Activated naive CD4-positive, alpha-beta T cell treated with anti-CD3 and anti-CD28 coated beads, Interleukin-2, amount 50 U/mL, for 24 hours (primary cell): ENCODE measurements around the gene LRRTM3.

Source experiments
- H3K27ac Mint-ChIP-seq: one replicate; pipeline ENCODE4 v1.8.0; 2021; ENCODE audit warnings: mild to moderate bottlenecking, mixed read lengths
- H3K27me3 Mint-ChIP-seq: one replicate; pipeline ENCODE4 v1.8.0; 2021; ENCODE audit warnings: mixed read lengths
- H3K36me3 Mint-ChIP-seq: one replicate; pipeline ENCODE4 v1.8.0; 2021; ENCODE audit warnings: mixed read lengths
- H3K4me1 Mint-ChIP-seq: one replicate; pipeline ENCODE4 v1.8.0; 2021; ENCODE audit warnings: mixed read lengths
- H3K4me3 Mint-ChIP-seq: one replicate; pipeline ENCODE4 v1.8.0; 2021; ENCODE audit warnings: mild to moderate bottlenecking, mixed read lengths
- H3K9me3 Mint-ChIP-seq: one replicate; pipeline ENCODE4 v1.8.0; 2021; ENCODE audit warnings: mixed read lengths

Gene LRRTM3

DNA sequence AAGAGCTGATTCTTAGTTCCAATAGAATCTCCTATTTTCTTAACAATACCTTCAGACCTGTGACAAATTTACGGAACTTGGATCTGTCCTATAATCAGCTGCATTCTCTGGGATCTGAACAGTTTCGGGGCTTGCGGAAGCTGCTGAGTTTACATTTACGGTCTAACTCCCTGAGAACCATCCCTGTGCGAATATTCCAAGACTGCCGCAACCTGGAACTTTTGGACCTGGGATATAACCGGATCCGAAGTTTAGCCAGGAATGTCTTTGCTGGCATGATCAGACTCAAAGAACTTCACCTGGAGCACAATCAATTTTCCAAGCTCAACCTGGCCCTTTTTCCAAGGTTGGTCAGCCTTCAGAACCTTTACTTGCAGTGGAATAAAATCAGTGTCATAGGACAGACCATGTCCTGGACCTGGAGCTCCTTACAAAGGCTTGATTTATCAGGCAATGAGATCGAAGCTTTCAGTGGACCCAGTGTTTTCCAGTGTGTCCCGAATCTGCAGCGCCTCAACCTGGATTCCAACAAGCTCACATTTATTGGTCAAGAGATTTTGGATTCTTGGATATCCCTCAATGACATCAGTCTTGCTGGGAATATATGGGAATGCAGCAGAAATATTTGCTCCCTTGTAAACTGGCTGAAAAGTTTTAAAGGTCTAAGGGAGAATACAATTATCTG is 1.6 kb downstream of the LRRTM3 start:
- Mint-ChIP-seq H3K27ac (no peak overlapping the region), H3K4me1 (no peaks in the 10 kb centered on the region), H3K9me3 (no peaks in the 10 kb centered on the region)

DNA sequence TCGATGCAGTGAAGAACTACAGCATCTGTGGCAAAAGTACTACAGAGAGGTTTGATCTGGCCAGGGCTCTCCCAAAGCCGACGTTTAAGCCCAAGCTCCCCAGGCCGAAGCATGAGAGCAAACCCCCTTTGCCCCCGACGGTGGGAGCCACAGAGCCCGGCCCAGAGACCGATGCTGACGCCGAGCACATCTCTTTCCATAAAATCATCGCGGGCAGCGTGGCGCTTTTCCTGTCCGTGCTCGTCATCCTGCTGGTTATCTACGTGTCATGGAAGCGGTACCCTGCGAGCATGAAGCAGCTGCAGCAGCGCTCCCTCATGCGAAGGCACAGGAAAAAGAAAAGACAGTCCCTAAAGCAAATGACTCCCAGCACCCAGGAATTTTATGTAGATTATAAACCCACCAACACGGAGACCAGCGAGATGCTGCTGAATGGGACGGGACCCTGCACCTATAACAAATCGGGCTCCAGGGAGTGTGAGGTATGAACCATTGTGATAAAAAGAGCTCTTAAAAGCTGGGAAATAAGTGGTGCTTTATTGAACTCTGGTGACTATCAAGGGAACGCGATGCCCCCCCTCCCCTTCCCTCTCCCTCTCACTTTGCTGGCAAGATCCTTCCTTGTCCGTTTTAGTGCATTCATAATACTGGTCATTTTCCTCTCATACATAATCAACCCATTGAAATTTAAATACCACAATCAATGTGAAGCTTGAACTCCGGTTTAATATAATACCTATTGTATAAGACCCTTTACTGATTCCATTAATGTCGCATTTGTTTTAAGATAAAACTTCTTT is 2.3 kb downstream of the LRRTM3 start:
- Mint-ChIP-seq H3K27me3 (peaks cover 28% of the 10 kb centered on the region), H3K27ac (no peak overlapping the region)

More for the DNA sequence above, 1.6 kb downstream of the LRRTM3 start:
- H3K4me3 Mint-ChIP-seq = no peak overlapping the region
- no peaks in the 10 kb centered on the region for H3K36me3 Mint-ChIP-seq
- H3K27me3 Mint-ChIP-seq = peaks cover 28% of the 10 kb centered on the region

DNA sequence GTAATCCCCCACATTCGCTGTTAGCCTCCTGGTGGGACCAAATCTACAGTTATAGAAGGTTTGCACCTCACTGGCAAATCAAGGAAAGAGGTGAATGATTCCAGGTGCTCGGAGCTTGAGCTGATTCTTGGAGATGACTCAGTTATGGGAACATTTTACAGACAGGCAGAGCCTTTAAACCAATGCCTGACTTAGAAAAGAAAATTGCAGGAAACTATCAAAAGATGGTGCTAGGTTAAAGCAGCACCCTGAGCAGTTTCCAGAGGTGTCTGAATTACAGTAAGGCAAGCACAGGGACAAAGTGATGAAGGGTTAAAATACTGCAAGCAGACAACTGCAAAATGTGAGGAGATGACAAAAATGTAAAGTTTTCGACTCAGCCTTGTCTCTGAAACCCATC is 2.9 kb downstream of the LRRTM3 start:
- Mint-ChIP-seq H3K9me3 (no peaks in the 10 kb centered on the region), H3K4me3 (no peak overlapping the region), H3K4me1 (no peaks in the 10 kb centered on the region), H3K27me3 (peaks cover 28% of the 10 kb centered on the region), H3K27ac (no peak overlapping the region), H3K36me3 (no peaks in the 10 kb centered on the region)

More for the DNA sequence above, 2.3 kb downstream of the LRRTM3 start:
- no peaks in the 10 kb centered on the region for H3K9me3 Mint-ChIP-seq
- H3K4me3 Mint-ChIP-seq = no peak overlapping the region
- no peaks in the 10 kb centered on the region for H3K4me1 Mint-ChIP-seq
- no peaks in the 10 kb centered on the region for H3K36me3 Mint-ChIP-seq

DNA sequence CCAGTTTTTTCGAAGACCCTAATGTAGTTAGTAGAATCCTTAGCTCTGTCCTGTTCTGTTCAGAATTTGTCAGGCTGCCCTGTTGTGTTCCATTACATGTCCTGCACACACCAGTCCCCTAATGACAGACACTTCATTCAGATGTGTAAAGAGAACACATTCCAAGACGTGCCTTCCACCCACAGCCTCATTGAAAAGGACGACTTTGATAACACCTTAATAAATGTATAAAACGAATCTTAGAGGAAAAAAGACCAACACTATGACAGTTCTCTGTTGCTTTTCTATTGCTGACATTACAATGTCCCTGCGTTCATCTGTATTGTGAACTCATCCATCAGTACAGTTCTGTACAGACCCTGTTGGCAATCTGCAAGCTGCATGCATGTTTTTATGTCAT is 3.5 kb downstream of the LRRTM3 start:
- Mint-ChIP-seq H3K9me3 (no peaks in the 10 kb centered on the region), H3K36me3 (no peaks in the 10 kb centered on the region), H3K4me1 (no peaks in the 10 kb centered on the region), H3K4me3 (no peak overlapping the region), H3K27ac (no peak overlapping the region), H3K27me3 (peaks cover 30% of the 10 kb centered on the region)

DNA sequence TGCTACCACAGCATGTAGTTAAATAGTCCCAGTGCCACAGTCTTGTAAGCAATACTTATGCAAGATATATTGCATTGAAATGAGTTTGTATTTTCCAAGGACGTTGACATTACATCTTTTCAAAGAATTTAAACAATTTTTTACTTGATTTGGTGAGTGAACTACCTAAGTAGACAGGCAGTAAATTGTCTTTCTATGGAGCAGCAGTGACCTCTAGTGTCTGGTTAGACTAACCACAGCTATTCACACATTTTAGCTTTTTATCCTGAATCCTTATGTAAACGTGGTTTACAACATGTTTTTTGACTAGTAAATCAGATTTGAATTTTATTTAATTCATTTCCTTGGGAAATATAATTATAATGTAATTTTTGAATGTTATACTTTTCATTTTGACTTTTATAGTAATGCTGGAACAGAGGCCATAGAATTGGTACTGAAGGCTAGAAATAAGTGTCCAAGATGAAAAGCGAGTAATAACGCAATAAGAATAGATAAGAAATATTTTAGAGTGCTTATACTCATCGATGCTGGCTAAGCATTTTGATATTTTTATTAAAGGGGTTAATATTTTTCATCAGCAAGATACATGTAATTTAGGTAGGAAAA is 5.6 kb downstream of the LRRTM3 start:
- no peak overlapping the region for H3K27ac Mint-ChIP-seq
- peaks cover 28% of the 10 kb centered on the region for H3K27me3 Mint-ChIP-seq
- H3K36me3 Mint-ChIP-seq = no peaks in the 10 kb centered on the region
- no peak overlapping the region for H3K4me3 Mint-ChIP-seq
- no peaks in the 10 kb centered on the region for H3K9me3 Mint-ChIP-seq
- no peaks in the 10 kb centered on the region for H3K4me1 Mint-ChIP-seq

DNA sequence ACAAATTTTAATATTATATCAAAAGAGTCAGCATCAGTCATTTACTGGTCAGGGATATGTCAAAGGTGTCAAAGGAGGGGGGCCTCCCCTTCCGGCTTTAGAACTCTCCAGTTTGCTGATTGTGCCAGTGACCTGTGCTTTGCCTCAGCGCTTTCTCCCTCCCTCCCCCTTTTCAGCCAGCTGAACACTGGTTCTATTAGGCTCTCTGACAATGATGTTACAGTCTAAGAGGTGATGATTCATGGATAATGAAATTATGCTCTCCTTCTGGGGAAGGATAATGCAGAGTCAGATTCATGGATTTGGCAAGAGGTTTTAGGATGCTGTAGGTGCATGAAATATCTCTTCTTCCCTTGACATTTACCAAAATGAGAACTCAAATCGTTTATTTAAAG is 6.1 kb downstream of the LRRTM3 start:
- no peaks in the 10 kb centered on the region for H3K36me3 Mint-ChIP-seq
- peaks cover 26% of the 10 kb centered on the region for H3K27me3 Mint-ChIP-seq
- H3K9me3 Mint-ChIP-seq = no peaks in the 10 kb centered on the region
- no peak overlapping the region for H3K27ac Mint-ChIP-seq
- no peaks in the 10 kb centered on the region for H3K4me1 Mint-ChIP-seq
- no peak overlapping the region for H3K4me3 Mint-ChIP-seq

DNA sequence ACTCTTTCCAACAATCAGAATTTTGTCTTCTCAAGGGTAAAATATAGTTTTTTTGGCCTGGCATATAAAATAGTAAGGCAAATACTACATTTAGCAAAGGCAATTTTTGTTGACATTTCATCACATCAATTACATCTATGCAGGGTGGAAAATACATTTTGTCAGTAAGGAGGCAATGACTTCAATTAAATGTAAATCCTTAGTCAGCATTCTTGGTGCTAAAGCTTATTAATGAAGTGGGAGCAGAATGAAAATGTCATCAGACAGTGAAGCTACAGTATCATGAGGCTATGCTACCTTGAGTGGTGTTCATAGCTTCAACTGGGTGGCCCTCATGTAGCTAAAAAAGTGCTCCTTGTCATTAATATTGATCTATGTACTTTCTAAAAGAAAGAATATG is 8.9 kb downstream of the LRRTM3 start:
- no peaks in the 10 kb centered on the region for H3K36me3 Mint-ChIP-seq
- H3K27ac Mint-ChIP-seq = no peak overlapping the region
- no peak overlapping the region for H3K4me3 Mint-ChIP-seq
- H3K27me3 Mint-ChIP-seq = peaks cover 12% of the 10 kb centered on the region
- H3K9me3 Mint-ChIP-seq = no peaks in the 10 kb centered on the region
- H3K4me1 Mint-ChIP-seq = no peaks in the 10 kb centered on the region

DNA sequence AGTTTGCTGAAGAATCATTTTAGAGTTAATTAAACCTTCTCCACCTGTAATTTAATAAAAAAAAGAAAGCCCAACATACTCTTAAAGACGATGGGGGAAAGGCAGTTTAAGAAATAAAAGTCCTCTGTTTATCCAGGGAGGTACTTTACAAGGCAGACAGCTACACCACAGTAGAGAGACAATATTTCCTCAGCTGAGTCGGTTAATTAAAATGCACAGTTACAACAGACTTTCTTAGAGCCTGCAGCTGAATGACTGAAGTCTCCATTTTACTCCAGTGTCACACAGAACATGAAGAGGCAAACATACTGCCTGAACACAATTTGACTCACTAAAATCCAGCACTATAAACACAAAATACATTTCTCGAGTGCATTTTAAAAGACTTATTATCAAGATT is 15.1 kb downstream of the LRRTM3 start:
- Mint-ChIP-seq H3K27ac (no peak overlapping the region), H3K4me1 (no peaks in the 10 kb centered on the region), H3K27me3 (peaks cover 2% of the 10 kb centered on the region), H3K36me3 (no peaks in the 10 kb centered on the region), H3K9me3 (no peaks in the 10 kb centered on the region), H3K4me3 (no peak overlapping the region)

DNA sequence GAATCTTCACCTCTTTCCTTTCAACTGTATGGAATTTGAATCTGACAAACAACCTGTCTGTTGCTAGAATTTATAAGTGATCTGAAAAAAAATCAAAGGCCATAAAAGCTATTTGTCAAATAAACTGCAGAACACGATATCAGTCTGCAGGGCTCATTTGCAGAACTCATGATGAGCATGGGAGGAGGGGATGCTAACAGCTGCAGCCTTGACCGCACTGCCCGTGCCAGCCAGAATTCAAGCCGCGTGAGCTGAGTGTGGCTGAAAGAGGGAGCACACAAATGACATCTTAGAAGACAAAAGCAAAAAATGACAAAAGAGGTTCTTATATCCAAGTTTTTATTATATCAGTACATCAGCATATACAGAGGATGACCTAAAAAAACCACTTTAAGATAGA is 15.7 kb downstream of the LRRTM3 start:
- H3K27me3 Mint-ChIP-seq = peaks cover 2% of the 10 kb centered on the region
- H3K36me3 Mint-ChIP-seq = no peaks in the 10 kb centered on the region
- no peak overlapping the region for H3K4me3 Mint-ChIP-seq
- H3K27ac Mint-ChIP-seq = no peak overlapping the region
- H3K9me3 Mint-ChIP-seq = no peaks in the 10 kb centered on the region
- H3K4me1 Mint-ChIP-seq = no peaks in the 10 kb centered on the region

DNA sequence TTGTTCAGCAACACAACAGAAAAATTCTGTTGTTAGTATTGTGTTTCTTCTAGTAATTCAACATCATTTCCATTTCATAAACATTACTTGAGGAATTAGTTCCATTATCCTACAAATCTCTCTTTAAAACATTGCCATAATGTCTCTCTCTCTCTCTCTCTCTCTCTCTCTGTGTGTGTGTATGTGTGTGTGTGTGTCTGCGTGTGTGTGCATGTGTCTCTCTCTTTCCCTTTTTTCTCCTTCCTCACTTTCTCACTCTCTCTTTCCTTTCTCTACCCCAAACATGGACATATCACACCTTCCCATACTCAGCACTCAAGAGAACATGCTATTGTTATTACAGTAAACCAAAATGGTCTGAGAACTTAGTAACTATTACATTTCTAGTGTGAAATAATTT is 16.6 kb downstream of the LRRTM3 start:
- Mint-ChIP-seq H3K9me3 (no peaks in the 10 kb centered on the region), H3K27me3 (peaks cover 2% of the 10 kb centered on the region), H3K36me3 (no peaks in the 10 kb centered on the region), H3K27ac (no peak overlapping the region), H3K4me1 (no peaks in the 10 kb centered on the region), H3K4me3 (no peak overlapping the region)

DNA sequence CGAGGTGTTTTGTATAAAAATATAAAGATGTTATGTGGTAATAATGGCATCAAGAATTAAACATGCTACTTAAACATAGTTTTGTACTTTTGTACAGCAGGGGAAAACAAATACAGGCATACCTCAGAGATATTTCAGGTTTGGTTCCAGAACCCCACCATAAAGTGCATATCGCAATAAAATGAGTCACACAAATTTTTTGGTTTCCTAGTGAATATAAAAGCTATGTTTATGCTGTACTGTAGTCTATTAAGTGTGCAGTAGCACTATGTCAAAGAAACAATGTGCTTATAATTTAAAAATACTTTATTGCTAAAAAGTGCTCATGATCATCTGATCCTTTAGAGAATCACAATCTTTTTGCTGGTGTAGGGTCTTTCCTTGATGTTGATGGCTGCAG is 17.8 kb downstream of the LRRTM3 start:
- H3K27me3 Mint-ChIP-seq = peaks cover 2% of the 10 kb centered on the region
- no peak overlapping the region for H3K4me3 Mint-ChIP-seq
- H3K4me1 Mint-ChIP-seq = no peaks in the 10 kb centered on the region
- H3K36me3 Mint-ChIP-seq = no peaks in the 10 kb centered on the region
- no peaks in the 10 kb centered on the region for H3K9me3 Mint-ChIP-seq
- no peak overlapping the region for H3K27ac Mint-ChIP-seq

DNA sequence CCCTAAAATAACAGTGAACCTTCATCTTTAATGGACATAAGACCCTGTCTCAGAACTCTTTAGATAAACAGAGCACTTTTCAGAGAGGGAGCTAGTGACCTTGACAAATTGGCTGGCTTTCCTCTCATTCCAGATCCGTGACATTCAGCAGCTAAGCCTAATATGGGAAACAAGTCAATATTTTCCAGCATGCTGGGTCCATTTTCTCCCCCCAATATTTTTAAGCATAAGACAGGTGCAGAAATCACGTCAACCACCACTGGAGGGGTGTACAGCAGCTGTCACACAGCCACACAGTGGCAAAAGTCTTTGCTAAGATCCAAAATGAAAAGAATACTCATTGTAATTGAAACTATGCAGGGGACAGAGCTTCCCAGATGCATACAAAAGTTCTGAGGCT is 26.1 kb downstream of the LRRTM3 start:
- no peak overlapping the region for H3K4me3 Mint-ChIP-seq
- H3K9me3 Mint-ChIP-seq = no peaks in the 10 kb centered on the region
- H3K27ac Mint-ChIP-seq = no peak overlapping the region

DNA sequence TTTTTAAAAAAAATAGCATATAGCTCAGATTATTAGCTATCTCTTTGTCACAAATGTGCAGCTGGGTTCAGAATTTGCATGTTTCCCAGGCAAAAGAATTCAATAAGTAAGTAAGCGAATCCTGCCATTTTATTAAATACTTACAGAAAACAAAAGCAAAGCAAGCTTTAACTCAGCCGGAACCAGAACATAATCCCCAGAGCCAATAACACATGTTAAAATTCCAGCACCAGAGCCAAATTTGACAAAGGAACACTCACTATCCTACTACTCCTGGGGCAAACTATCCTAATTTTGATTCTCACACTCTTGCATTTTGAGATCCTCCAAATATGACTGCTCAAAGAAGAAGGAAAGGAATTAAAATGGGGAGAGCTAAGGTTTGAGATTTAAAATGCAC is 32.6 kb downstream of the LRRTM3 start:
- no peaks in the 10 kb centered on the region for H3K36me3 Mint-ChIP-seq
- no peak overlapping the region for H3K27ac Mint-ChIP-seq
- H3K27me3 Mint-ChIP-seq = no peaks in the 10 kb centered on the region
- H3K9me3 Mint-ChIP-seq = no peaks in the 10 kb centered on the region
- no peak overlapping the region for H3K4me3 Mint-ChIP-seq
- H3K4me1 Mint-ChIP-seq = no peaks in the 10 kb centered on the region

More for the DNA sequence above, 26.1 kb downstream of the LRRTM3 start:
- no peaks in the 10 kb centered on the region for H3K4me1 Mint-ChIP-seq
- H3K27me3 Mint-ChIP-seq = no peaks in the 10 kb centered on the region
- no peaks in the 10 kb centered on the region for H3K36me3 Mint-ChIP-seq

DNA sequence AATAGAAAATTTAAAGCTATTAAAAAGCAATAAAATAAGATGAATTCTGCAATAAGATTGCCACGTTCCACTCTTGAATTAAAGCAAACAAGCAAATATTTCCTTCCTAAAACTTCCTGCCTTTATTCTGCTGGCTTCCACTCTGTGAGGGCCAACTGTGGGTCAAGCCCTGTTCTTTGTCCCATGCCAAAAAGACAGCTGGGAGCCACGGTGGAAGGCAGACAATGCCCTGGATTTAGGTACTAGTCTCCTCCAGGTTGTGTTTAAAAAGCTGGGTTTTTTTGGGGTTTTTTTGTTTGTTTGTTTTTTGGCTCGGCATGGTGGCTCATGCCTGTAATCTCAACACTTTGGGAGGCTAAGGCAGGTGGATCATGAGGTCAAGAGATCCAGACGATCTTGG is 39.1 kb downstream of the LRRTM3 start:
- no peaks in the 10 kb centered on the region for H3K4me1 Mint-ChIP-seq
- no peaks in the 10 kb centered on the region for H3K36me3 Mint-ChIP-seq
- H3K27me3 Mint-ChIP-seq = peaks cover 3% of the 10 kb centered on the region
- no peak overlapping the region for H3K4me3 Mint-ChIP-seq
- no peaks in the 10 kb centered on the region for H3K9me3 Mint-ChIP-seq
- H3K27ac Mint-ChIP-seq = no peak overlapping the region

DNA sequence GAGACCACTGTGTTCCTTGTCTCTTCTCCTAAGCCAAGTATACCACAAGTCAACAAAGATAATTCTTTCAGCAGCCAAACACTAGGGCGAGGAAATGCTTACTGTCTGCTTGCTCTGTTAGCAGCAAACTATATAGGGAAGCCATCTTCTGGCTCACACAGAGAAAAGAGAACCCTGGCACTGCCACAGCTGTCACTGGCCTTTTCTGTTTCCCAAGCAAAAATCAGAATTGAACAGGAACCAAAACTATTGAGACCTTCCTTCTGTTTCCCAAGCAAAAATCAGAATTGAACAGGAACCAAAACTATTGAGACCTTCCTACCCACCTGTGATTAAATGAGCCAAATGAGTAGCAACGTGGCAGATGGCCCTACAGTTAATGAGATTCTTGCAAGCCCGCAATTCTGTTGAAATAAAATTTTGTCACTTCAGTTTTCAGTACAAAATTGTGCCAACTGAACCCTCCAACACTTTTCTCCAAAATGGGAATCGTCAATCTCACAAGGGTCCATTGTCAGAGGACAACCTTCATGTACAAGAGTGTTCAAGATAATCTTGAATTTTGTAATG is 54.5 kb downstream of the LRRTM3 start:
- no peaks in the 10 kb centered on the region for H3K27me3 Mint-ChIP-seq
- H3K36me3 Mint-ChIP-seq = no peaks in the 10 kb centered on the region
- no peaks in the 10 kb centered on the region for H3K4me1 Mint-ChIP-seq
- no peaks in the 10 kb centered on the region for H3K9me3 Mint-ChIP-seq
- no peak overlapping the region for H3K4me3 Mint-ChIP-seq
- H3K27ac Mint-ChIP-seq = no peak overlapping the region
